D721Med (cell line): ENCODE results near the gene DMAC2.

Source experiments
- DNase-seq: peaks from one replicate; pipeline ENCODE4 v3.0.0; 2011; ENCODE audit warnings: low spot score; ENCODE audit not compliant: insufficient read length
- FAIRE-seq: peaks from 2 replicates; lab custom pipeline; 2011; peaks lifted over from hg19 to GRCh38; lab: Jason Lieb, UNC
- TF ChIP-seq, protein P1 (sequence below): IDR thresholded peaks from 2 replicates; pipeline ENCODE4 v1.5.1; 2012; ENCODE audit warnings: mild to moderate bottlenecking, control low read depth; ENCODE audit not compliant: insufficient read depth; ENCODE audit errors: missing control alignments

Gene DMAC2

DNA sequence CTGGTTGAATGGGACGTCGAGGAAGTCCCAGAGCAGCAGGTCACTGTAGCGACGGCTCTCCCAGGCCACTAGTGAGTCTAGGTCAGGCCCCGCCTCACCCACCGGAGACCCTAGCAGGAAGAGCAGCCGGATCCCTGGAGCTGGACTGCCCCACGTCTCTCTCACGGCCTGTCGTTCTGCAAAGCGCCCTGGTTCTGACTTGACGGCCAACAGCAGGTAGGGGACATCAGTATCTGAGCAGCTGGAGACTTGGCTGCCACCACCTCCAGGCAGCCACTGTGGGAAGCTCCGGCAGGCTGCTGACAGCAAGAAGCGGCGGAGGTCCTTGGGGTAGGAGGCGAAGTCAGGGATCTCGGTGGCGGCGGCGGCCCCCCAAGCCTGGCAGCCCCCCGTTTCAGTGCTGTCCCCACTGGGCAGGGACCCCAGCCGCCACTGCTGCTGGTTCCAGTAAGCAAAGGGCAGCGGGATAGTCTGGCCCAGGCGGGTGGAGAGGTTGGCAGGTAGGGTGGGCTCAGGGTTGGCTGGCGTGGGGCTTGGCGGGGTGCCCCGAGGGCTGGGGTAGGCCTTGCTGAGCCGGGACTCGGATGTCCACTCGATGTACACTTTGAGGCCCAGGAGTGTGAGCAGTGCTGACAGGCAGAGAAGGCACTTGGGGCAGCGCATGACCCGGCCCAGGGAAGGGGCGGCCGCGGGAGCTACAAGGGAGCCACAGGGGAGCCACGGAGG, 13.4 kb downstream of the DMAC2 start:
- DNase-seq (no peak), FAIRE-seq (no peak)
- TF ChIP-seq, protein P1, sequence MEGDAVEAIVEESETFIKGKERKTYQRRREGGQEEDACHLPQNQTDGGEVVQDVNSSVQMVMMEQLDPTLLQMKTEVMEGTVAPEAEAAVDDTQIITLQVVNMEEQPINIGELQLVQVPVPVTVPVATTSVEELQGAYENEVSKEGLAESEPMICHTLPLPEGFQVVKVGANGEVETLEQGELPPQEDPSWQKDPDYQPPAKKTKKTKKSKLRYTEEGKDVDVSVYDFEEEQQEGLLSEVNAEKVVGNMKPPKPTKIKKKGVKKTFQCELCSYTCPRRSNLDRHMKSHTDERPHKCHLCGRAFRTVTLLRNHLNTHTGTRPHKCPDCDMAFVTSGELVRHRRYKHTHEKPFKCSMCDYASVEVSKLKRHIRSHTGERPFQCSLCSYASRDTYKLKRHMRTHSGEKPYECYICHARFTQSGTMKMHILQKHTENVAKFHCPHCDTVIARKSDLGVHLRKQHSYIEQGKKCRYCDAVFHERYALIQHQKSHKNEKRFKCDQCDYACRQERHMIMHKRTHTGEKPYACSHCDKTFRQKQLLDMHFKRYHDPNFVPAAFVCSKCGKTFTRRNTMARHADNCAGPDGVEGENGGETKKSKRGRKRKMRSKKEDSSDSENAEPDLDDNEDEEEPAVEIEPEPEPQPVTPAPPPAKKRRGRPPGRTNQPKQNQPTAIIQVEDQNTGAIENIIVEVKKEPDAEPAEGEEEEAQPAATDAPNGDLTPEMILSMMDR: no peak

DNA sequence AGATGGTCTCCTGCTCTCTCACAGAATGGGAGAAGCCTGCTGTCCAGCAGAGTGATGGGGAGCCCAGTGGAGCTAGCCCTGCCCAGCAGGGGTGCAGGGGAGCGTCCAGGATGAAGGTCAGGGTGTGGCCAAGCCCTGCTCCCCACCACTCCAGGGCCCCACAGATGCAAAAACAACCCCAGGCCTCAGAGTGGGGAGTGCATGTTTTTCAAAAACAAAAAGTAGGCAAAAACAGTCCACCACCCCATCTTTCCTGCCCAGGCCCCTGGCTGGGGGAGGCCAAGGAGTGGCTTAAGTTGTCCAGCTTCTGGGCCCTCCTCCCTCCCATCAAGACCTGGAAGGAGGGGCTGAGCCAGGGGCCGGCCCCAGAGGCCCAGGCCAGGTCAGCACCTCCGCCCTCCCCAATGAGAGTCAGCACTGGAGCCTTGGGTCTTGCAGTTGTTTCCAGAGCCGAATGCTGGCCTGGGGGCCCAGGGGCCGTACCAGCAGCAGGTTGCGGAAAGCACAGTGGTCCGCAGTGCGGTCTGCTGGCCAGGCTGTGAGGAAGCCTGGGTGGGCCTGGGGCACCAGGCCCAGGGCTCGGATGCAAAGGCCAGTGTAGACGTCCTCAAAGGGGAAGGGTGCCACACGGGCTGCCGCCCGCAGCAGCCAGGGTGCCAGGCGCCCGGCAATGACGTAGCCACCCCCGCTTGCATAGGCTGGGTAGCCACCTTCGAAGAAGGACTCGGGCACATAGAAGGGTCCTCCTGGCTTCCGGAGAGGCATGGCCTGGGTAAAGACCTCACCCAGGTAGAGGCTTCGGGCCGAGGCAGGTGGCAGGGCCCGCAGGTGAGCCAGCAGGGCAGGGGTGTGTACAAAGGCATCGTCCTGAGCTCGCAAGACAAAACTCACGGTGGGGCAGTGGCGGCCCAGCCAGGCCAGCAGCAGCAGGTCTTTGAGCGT, 14.3 kb downstream of the DMAC2 start:
- no peak for FAIRE-seq
- TF ChIP-seq, protein P1: no peak
- DNase-seq: no peak

- TF ChIP-seq, protein P1: no peak
- DNase-seq (no peak), FAIRE-seq (no peak)
Measured at GRCh38 chr19:41424335-41425173, 15.2 kb downstream of the DMAC2 start.

DNA sequence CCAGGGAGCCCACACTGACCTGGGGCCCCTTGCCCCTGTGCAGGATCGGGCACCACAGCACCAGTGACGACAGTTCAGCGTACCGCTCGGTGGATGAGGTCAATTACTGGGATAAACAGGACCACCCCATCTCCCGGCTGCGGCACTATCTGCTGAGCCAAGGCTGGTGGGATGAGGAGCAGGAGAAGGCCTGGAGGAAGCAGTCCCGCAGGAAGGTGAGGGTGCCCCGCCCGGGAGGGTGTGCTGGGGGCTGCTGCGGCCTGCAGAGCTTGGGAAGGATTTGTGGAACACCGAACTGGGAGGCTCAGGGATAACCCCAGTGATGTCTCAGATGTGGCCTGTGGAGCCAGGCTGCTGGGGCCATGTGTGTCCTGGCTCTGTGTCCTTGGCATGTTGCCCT, 16.8 kb downstream of the DMAC2 start:
- FAIRE-seq: no peak
- no peak for DNase-seq
- TF ChIP-seq, protein P1: no peak

GRCh38 chr19:41422456-41422855, 17.3 kb downstream of the DMAC2 start:
- TF ChIP-seq, protein P1: no peak
- DNase-seq: no peak
- FAIRE-seq: no peak

DNA sequence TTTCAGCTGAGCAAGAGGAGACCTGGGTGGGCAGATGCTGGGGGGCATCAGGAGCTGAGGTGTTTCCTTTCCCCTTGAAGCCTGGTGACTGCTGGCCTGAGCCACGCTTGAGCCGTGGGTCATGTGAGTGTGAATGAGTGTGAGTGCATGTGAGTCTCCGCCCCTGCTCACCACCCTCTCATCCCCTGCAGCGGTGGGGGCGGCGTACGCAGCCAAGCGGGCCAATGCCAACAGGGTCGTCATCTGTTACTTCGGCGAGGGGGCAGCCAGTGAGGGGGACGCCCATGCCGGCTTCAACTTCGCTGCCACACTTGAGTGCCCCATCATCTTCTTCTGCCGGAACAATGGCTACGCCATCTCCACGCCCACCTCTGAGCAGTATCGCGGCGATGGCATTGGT, 17.7 kb downstream of the DMAC2 start:
- TF ChIP-seq, protein P1: no peak
- FAIRE-seq: no peak
- no peak for DNase-seq
